H1 (cell line): ENCODE measurements around the gene POLR3GL. TPM values are rescaled to one million over a fixed set of nuclear protein-coding genes. Genes with fewer than 3 reads are reported as not detected.

Experiments used
- ASH2L ChIP-seq: fragments of 200-600, 300-600 bp; sonication (generic); IDR thresholded peaks from one replicate; pipeline ENCODE4 v1.7.1; 2017; ENCODE audit warnings: low read length
- CHD7 ChIP-seq: fragments of 300-600 bp; sonication (generic); IDR thresholded peaks from 2 replicates; pipeline ENCODE4 v1.7.1; 2012; ENCODE audit warnings: low read length, moderate library complexity, mild to moderate bottlenecking, inconsistent platforms; ENCODE audit not compliant: insufficient replicate concordance
- HDAC2 ChIP-seq, 2 experiments: fragments of 300-600 bp in 1 of 2; sonication (generic) in 1 of 2; IDR thresholded peaks; 2 replicates each; pipeline ENCODE4 v1.6.1; 2011 to 2012; ENCODE audit warnings: low read depth in 2 of 2, low read length in 2 of 2, mild to moderate bottlenecking in 2 of 2, moderate library complexity in 2 of 2, borderline replicate concordance in 1 of 2, inconsistent platforms in 1 of 2
- NANOG ChIP-seq: IDR thresholded peaks from 2 replicates; pipeline ENCODE4 v1.6.1; 2011; ENCODE audit warnings: low read length, low read depth, mild to moderate bottlenecking, inconsistent platforms; ENCODE audit not compliant: insufficient read depth, poor library complexity, severe bottlenecking
- RBBP5 ChIP-seq: IDR thresholded peaks from 2 replicates; pipeline ENCODE4 v1.7.1; 2012; ENCODE audit warnings: low read depth, mild to moderate bottlenecking, inconsistent platforms, low read length, moderate library complexity, borderline replicate concordance
- polyA plus RNA-seq, 7 experiments: library from polyadenylated mRNA; depleted of rRNA in 3 of 7; stranded (reverse) in 5 of 7; unstranded in 2 of 7; fragments of >200 nt in 5 of 7; fragments of 200-250 nt in 2 of 7; gene quantifications; 1 replicate in 5 of 7; 2 replicates in 1 of 7; 4 replicates in 1 of 7; pipeline versions ENCODE4 v1.2.1 to v1.2.3, GENCODE V29; 2011 to 2013; ENCODE audit warnings: missing spikeins in 2 of 7, mixed read lengths in 2 of 7
- total RNA-seq: library from RNA; stranded (reverse); fragmentation: NEBNext Ultra II Directional; extraction: Animal tissue kit (Norgen Biotek cat#: 25700); gene quantifications from 2 replicates; pipeline ENCODE4 v1.2.1, GENCODE V29; 2021
- TF ChIP-seq, protein P1 (sequence below): IDR thresholded peaks from 2 replicates; pipeline ENCODE4 v1.6.1; 2012; ENCODE audit warnings: low read length, inconsistent platforms

Gene POLR3GL
- total and polyA plus RNA-seq, 2 of the 8 experiments (the other 6 are each of a cell fraction or from before 2014, with no cell fraction given) = 3.1 to 3.9 TPM

DNA sequence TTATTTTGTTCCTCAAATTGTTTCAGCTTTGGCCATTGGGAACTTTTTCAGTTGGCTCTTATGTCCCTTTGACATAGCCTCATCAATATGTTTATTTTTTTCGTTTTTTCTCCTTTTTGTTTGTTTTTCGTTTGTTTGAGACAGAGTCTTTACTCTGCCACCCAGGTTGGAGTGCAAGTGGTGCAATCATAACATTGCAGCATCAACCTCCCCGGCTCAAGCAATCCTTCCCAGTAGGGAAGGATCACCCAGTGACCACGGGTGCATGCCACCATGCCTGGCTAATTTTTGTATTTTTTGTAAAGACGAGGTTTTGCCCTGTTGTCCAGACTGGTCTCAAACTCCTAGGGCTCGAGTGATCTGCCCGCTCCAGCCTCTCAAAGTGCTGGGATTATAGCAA lies 8.1 kb downstream of the POLR3GL start (continued):
- TF ChIP-seq CHD7 (no peak), RBBP5 (no peak), HDAC2 (IDR thresholded peaks at IDR 0.05; ENCODE audit: borderline replicate concordance in 1 of 2, low read depth in 2 of 2, low read length in 2 of 2) (no peak), ASH2L (no peak), NANOG (no peak)
- TF ChIP-seq, protein P1, sequence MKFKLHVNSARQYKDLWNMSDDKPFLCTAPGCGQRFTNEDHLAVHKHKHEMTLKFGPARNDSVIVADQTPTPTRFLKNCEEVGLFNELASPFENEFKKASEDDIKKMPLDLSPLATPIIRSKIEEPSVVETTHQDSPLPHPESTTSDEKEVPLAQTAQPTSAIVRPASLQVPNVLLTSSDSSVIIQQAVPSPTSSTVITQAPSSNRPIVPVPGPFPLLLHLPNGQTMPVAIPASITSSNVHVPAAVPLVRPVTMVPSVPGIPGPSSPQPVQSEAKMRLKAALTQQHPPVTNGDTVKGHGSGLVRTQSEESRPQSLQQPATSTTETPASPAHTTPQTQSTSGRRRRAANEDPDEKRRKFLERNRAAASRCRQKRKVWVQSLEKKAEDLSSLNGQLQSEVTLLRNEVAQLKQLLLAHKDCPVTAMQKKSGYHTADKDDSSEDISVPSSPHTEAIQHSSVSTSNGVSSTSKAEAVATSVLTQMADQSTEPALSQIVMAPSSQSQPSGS = no peak
- TF ChIP-seq, all 59 proteins: peak for 0
